WTC11 (cell line): Measurements from ENCODE around the gene RECQL5.

Source experiments
- AFF4 ChIP-seq: sonication (generic); formaldehyde crosslinking; IDR thresholded peaks from 2 replicates; pipeline ENCODE4 v1.8.1; 2023; ENCODE audit warnings: mild to moderate bottlenecking, missing genetic modification reagents, borderline replicate concordance
- CTCF ChIP-seq: fragments of 200-600 bp; IDR thresholded peaks from 2 replicates; pipeline ENCODE4 v1.8.0; 2022; ENCODE audit warnings: antibody characterized with exemption
- ELF4 ChIP-seq: sonication (generic); formaldehyde crosslinking; IDR thresholded peaks from 2 replicates; pipeline ENCODE4 v1.8.1; 2022; ENCODE audit warnings: low read depth, mild to moderate bottlenecking, moderate library complexity, missing genetic modification reagents
- ETV6 ChIP-seq: sonication (generic); formaldehyde crosslinking; IDR thresholded peaks from 2 replicates; pipeline ENCODE4 v1.8.1; 2022; ENCODE audit warnings: mild to moderate bottlenecking, missing genetic modification reagents
- FOXJ3 ChIP-seq: sonication (generic); formaldehyde crosslinking; IDR thresholded peaks from 2 replicates; pipeline ENCODE4 v1.9.0; 2021; ENCODE audit warnings: missing genetic modification reagents, mild to moderate bottlenecking, borderline replicate concordance
- HMGXB4 ChIP-seq: sonication (generic); formaldehyde crosslinking; IDR thresholded peaks from 2 replicates; pipeline ENCODE4 v1.8.1; 2023; ENCODE audit warnings: mild to moderate bottlenecking, moderate library complexity, missing genetic modification reagents
- JUN ChIP-seq: sonication (generic); formaldehyde crosslinking; IDR thresholded peaks from 2 replicates; pipeline ENCODE4 v1.8.0; 2023; ENCODE audit warnings: mild to moderate bottlenecking, missing genetic modification reagents
- NR3C1 ChIP-seq: sonication (generic); formaldehyde crosslinking; conservative IDR thresholded peaks from 2 replicates; pipeline ENCODE4 v1.8.1; 2023; ENCODE audit warnings: low read depth, mild to moderate bottlenecking, missing genetic modification reagents
- USF2 ChIP-seq: sonication (generic); formaldehyde crosslinking; IDR thresholded peaks from 2 replicates; pipeline ENCODE4 v1.8.1; 2023; ENCODE audit warnings: mild to moderate bottlenecking, missing genetic modification reagents, moderate library complexity
- ZSCAN18 ChIP-seq: fragments of 250-450 bp; sonication (Bioruptor Pico); IDR thresholded peaks from 2 replicates; pipeline ENCODE4 v2.1.2; 2022; ENCODE audit warnings: mild to moderate bottlenecking, moderate library complexity

- TF ChIP-seq NR3C1 (CRISPR knock-in tag) (no peak), AFF4 (CRISPR knock-in tag) (no peak), ELF4 (no peak), ETV6 (CRISPR knock-in tag) (no peak), HMGXB4 (no peak), CTCF (no peak), ZSCAN18 (CRISPR knock-in tag) (no peak), JUN (no peak), USF2 (CRISPR knock-in tag) (no peak), FOXJ3 (CRISPR knock-in tag) (no peak)
Measured at GRCh38 chr17:75623386-75623785, 43.6 kb downstream of the RECQL5 start.
